Nephron progenitor cell (in vitro differentiated cells): ENCODE results near the gene SLC27A1.
A peak's percentile ranks its signal among the peaks of the same experiment; 100 is the strongest.
"Not testable (repeated sequence)": the region's sequence is repeated elsewhere in the genome, so short reads cannot be mapped to it uniquely, and the experiment has no call there.

Experiments used
- DNase-seq: peaks from one replicate; pipeline ENCODE4 v3.0.0; 2021
- H3K27ac Mint-ChIP-seq: 2 replicates; pipeline ENCODE4 v1.8.0; 2021; ENCODE audit warnings: mild to moderate bottlenecking, moderate library complexity, mixed read lengths
- H3K27me3 Mint-ChIP-seq: 2 replicates; pipeline ENCODE4 v1.8.0; 2021; ENCODE audit warnings: mild to moderate bottlenecking, low read depth, mixed read lengths; ENCODE audit not compliant: poor library complexity
- H3K36me3 Mint-ChIP-seq: 2 replicates; pipeline ENCODE4 v1.8.0; 2021; ENCODE audit warnings: low read depth, mixed read lengths
- H3K4me1 Mint-ChIP-seq: 2 replicates; pipeline ENCODE4 v1.8.0; 2021; ENCODE audit warnings: mixed read lengths
- H3K4me3 Mint-ChIP-seq: 2 replicates; pipeline ENCODE4 v1.8.0; 2021; ENCODE audit warnings: mild to moderate bottlenecking, moderate library complexity, mixed read lengths
- H3K9me3 Mint-ChIP-seq: 2 replicates; pipeline ENCODE4 v1.8.0; 2021; ENCODE audit warnings: mild to moderate bottlenecking, moderate library complexity, mixed read lengths
- CTCF ChIP-seq: fragments of 200-600 bp; sonication (generic); IDR thresholded peaks from 2 replicates; pipeline ENCODE4 v1.5.0; 2021; ENCODE audit warnings: antibody characterized with exemption

Gene SLC27A1

GRCh38 chr19:17510220-17510993 lies 40.1 kb downstream of the SLC27A1 start:
- peaks cover 16% of the 10 kb centered on the region for H3K36me3 Mint-ChIP-seq
- no peak for DNase-seq
- TF ChIP-seq CTCF: no peak
- H3K27me3 Mint-ChIP-seq: peaks cover 3% of the 10 kb centered on the region
- H3K9me3 Mint-ChIP-seq: no peaks in the 10 kb centered on the region
- H3K4me1 Mint-ChIP-seq: peaks cover 37% of the 10 kb centered on the region
- H3K27ac Mint-ChIP-seq: peak overlapping the region; percentile 99
- peak overlapping the region; percentile 90 for H3K4me3 Mint-ChIP-seq

- peak; percentile 64 for DNase-seq
- H3K27me3 Mint-ChIP-seq: peaks cover 3% of the 10 kb centered on the region
- TF ChIP-seq CTCF: no peak
These were observed 41.6 kb downstream of the SLC27A1 start for GRCh38 chr19:17511724-17512573.

GRCh38 chr19:17512574-17512939 lies 42.2 kb downstream of the SLC27A1 start:
- peaks cover 37% of the 10 kb centered on the region for H3K4me1 Mint-ChIP-seq
- peak overlapping the region; percentile 72 for H3K27ac Mint-ChIP-seq
- TF ChIP-seq CTCF: no peak
- peaks cover 37% of the 10 kb centered on the region for H3K36me3 Mint-ChIP-seq
- peaks cover 3% of the 10 kb centered on the region for H3K27me3 Mint-ChIP-seq
- H3K4me3 Mint-ChIP-seq: peak overlapping the region; percentile 90
- H3K9me3 Mint-ChIP-seq: peaks cover 19% of the 10 kb centered on the region
- DNase-seq: no peak

More at GRCh38 chr19:17511724-17512573, 41.6 kb downstream of the SLC27A1 start:
- H3K27ac Mint-ChIP-seq: peak overlapping the region; percentile 72
- H3K4me3 Mint-ChIP-seq: peak overlapping the region; percentile 90
- peaks cover 37% of the 10 kb centered on the region for H3K4me1 Mint-ChIP-seq
- peaks cover 13% of the 10 kb centered on the region for H3K9me3 Mint-ChIP-seq
- peaks cover 31% of the 10 kb centered on the region for H3K36me3 Mint-ChIP-seq

GRCh38 chr19:17515408-17516149 lies 45.3 kb downstream of the SLC27A1 start:
- no peak for DNase-seq
- Mint-ChIP-seq H3K27ac (peak overlapping the region; percentile 25), H3K4me1 (peaks cover 25% of the 10 kb centered on the region), H3K4me3 (no peak overlapping the region), H3K27me3 (peaks cover 3% of the 10 kb centered on the region), H3K36me3 (peaks cover 60% of the 10 kb centered on the region), H3K9me3 (peaks cover 30% of the 10 kb centered on the region)
- no peak for TF ChIP-seq CTCF

GRCh38 chr19:17517898-17518297 lies 47.6 kb downstream of the SLC27A1 start:
- no peak overlapping the region for H3K27ac Mint-ChIP-seq
- DNase-seq: no peak
- H3K4me1 Mint-ChIP-seq: peaks cover 10% of the 10 kb centered on the region
- peaks cover 30% of the 10 kb centered on the region for H3K9me3 Mint-ChIP-seq
- TF ChIP-seq CTCF: no peak
- H3K27me3 Mint-ChIP-seq: peaks cover 3% of the 10 kb centered on the region
- H3K36me3 Mint-ChIP-seq: peaks cover 69% of the 10 kb centered on the region
- no peak overlapping the region for H3K4me3 Mint-ChIP-seq

GRCh38 chr19:17518654-17519053 lies 48.3 kb downstream of the SLC27A1 start:
- H3K27ac Mint-ChIP-seq, H3K4me1 Mint-ChIP-seq, DNase-seq, H3K4me3 Mint-ChIP-seq, H3K27me3 Mint-ChIP-seq: not testable (repeated sequence)
- Mint-ChIP-seq H3K36me3 (peaks cover 68% of the 10 kb centered on the region), H3K9me3 (peaks cover 30% of the 10 kb centered on the region)
